Left ventricle myocardium inferior (tissue), 1 donor: ENCODE data around the gene AZIN2. TPM values are rescaled to one million over a fixed set of nuclear protein-coding genes. Genes with fewer than 3 reads are reported as not detected.
A peak's percentile ranks its signal among the peaks of the same experiment; 100 is the strongest.

Experiments used
- DNase-seq: peaks from one replicate; pipeline ENCODE4 v3.0.0-alpha.2; 2020
- H3K27ac ChIP-seq: fragments of 200-600 bp; replicated peaks from 2 replicates; pipeline ENCODE4 v1.8.0; 2021
- H3K27me3 ChIP-seq: fragments of 200-600 bp; 2 replicates; pipeline ENCODE4 v1.8.0; 2021; ENCODE audit warnings: low read depth
- H3K36me3 ChIP-seq: fragments of 200-600 bp; 2 replicates; pipeline ENCODE4 v1.8.0; 2021
- H3K4me1 ChIP-seq: fragments of 200-600 bp; 2 replicates; pipeline ENCODE4 v1.8.0; 2021
- H3K4me3 ChIP-seq: fragments of 200-600 bp; 2 replicates; pipeline ENCODE4 v1.8.0; 2021; ENCODE audit warnings: mild to moderate bottlenecking, moderate library complexity
- H3K9me3 ChIP-seq: fragments of 200-600 bp; replicated peaks from 2 replicates; pipeline ENCODE4 v1.8.0; 2021
- intact Hi-C: fragments of 100-400 bp; cut with micrococcal nuclease; formaldehyde crosslinking; loops from one replicate; pipeline ENCODE4 v1.11.0; 2022
- total RNA-seq: library from RNA; stranded (reverse); fragmentation: NEBNext Ultra II Directional; extraction: Animal tissue kit (Norgen Biotek cat#: 25700); gene quantifications from one replicate; pipeline ENCODE4 v1.2.1, GENCODE V29; 2021
- TF ChIP-seq, protein P1 (sequence below): fragments of 200-600 bp; IDR thresholded peaks from 2 replicates; pipeline ENCODE4 v1.8.0; 2021; ENCODE audit warnings: antibody characterized with exemption, mild to moderate bottlenecking, borderline replicate concordance
- donor health status: DM: no; HTN: yes; CAD: no; lungs with severe emphysema.

The AZIN2 gene
- total RNA-seq, 1 donor from 2014 or later, result 2.8 TPM

GRCh38 chr1:33141781-33142180, 60.8 kb downstream of the AZIN2 start:
- Histone ChIP-seq H3K4me1 (peaks cover 14% of the 10 kb centered on the region), H3K27ac (peak overlapping the region; percentile 64), H3K27me3 (no peaks in the 10 kb centered on the region), H3K36me3 (peaks cover 15% of the 10 kb centered on the region), H3K4me3 (no peak overlapping the region), H3K9me3 (no peaks in the 10 kb centered on the region)
- intact Hi-C loops, result no loop called here
- TF ChIP-seq, protein P1, sequence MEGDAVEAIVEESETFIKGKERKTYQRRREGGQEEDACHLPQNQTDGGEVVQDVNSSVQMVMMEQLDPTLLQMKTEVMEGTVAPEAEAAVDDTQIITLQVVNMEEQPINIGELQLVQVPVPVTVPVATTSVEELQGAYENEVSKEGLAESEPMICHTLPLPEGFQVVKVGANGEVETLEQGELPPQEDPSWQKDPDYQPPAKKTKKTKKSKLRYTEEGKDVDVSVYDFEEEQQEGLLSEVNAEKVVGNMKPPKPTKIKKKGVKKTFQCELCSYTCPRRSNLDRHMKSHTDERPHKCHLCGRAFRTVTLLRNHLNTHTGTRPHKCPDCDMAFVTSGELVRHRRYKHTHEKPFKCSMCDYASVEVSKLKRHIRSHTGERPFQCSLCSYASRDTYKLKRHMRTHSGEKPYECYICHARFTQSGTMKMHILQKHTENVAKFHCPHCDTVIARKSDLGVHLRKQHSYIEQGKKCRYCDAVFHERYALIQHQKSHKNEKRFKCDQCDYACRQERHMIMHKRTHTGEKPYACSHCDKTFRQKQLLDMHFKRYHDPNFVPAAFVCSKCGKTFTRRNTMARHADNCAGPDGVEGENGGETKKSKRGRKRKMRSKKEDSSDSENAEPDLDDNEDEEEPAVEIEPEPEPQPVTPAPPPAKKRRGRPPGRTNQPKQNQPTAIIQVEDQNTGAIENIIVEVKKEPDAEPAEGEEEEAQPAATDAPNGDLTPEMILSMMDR, result no peak
- DNase-seq, result no peak

- intact Hi-C loops, result no loop called here
- Histone ChIP-seq H3K4me1 (peaks cover 14% of the 10 kb centered on the region), H3K4me3 (no peak overlapping the region), H3K27ac (peak overlapping the region; percentile 64), H3K27me3 (no peaks in the 10 kb centered on the region), H3K9me3 (no peaks in the 10 kb centered on the region), H3K36me3 (peaks cover 23% of the 10 kb centered on the region)
- DNase-seq, result no peak
- TF ChIP-seq, protein P1, result no peak
Observed at GRCh38 chr1:33142483-33143064, 61.6 kb downstream of the AZIN2 start.

- H3K27me3 ChIP-seq, result no peaks in the 10 kb centered on the region
- peak overlapping the region; percentile 64 for H3K27ac ChIP-seq
- TF ChIP-seq, protein P1, result no peak
- peaks cover 14% of the 10 kb centered on the region for H3K4me1 ChIP-seq
- intact Hi-C loops, result no loop called here
- DNase-seq, result no peak
- peaks cover 26% of the 10 kb centered on the region for H3K36me3 ChIP-seq
- no peak overlapping the region for H3K4me3 ChIP-seq
- no peaks in the 10 kb centered on the region for H3K9me3 ChIP-seq
Observed at GRCh38 chr1:33143176-33143575, 62.2 kb downstream of the AZIN2 start.

DNA sequence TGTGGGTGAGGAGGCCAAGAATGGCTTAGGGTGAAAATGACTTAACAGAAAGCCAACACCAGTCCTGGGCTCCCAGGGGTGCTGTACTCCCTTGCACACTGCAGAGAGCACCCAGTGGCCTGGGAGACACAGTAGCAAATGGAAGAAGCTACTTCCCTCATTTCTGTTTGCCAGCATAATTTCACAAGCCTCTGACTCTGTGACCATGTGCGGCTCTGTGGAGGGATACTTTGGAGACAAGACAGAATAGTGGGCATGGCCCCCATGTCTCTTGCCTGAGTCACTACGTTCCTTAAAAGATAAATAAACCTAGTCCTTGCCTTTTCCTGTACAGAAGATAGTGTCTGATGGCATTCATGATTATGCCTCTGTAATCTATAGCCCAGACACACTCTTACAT, 62.7 kb downstream of the AZIN2 start:
- Histone ChIP-seq H3K36me3 (peaks cover 26% of the 10 kb centered on the region), H3K9me3 (no peaks in the 10 kb centered on the region), H3K27me3 (no peaks in the 10 kb centered on the region), H3K4me3 (no peak overlapping the region), H3K4me1 (peaks cover 14% of the 10 kb centered on the region), H3K27ac (peak overlapping the region; percentile 64)
- no peak for DNase-seq
- TF ChIP-seq, protein P1, result no peak
- intact Hi-C loops, result no loop called here

DNA sequence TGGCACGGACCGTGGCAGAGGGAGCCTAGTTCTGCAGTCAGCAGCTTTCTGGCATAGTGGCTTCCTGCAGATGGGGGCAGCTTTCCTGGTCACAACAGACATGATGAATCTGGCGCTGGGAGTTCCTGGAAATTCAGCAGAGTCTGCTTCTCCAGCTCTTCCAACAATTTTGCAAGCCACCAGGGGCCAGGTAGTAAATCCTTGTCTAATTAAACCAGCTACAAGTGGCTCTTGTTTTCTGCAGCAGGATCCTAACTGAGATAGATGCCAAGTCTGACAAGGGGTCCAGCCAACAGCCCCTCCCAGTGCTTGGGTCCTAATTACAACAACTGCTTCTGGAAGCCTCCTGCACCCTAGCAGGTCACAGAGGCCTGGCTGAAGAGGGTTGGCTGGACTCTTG, 65.0 kb downstream of the AZIN2 start:
- no peak overlapping the region for H3K27ac ChIP-seq
- TF ChIP-seq, protein P1, result no peak
- H3K4me3 ChIP-seq, result no peak overlapping the region
- intact Hi-C loops, result no loop called here
- no peak for DNase-seq
- no peaks in the 10 kb centered on the region for H3K9me3 ChIP-seq
- H3K36me3 ChIP-seq, result peaks cover 26% of the 10 kb centered on the region
- H3K27me3 ChIP-seq, result no peaks in the 10 kb centered on the region
- peaks cover 17% of the 10 kb centered on the region for H3K4me1 ChIP-seq
